GM23338 (cell line): ENCODE measurements around the gene TSKS. TPM values are rescaled to one million over a fixed set of nuclear protein-coding genes. Genes with fewer than 3 reads are reported as not detected.

Experiments
- ETS1 ChIP-seq: IDR thresholded peaks from 2 replicates; pipeline ENCODE4 v1.6.1; 2016; ENCODE audit warnings: antibody characterized with exemption
- JUNB ChIP-seq: IDR thresholded peaks from one replicate; pipeline ENCODE4 v1.6.1; 2016; ENCODE audit warnings: antibody characterized with exemption; ENCODE audit not compliant: unreplicated experiment
- NANOG ChIP-seq: IDR thresholded peaks from 2 replicates; pipeline ENCODE4 v1.6.1; 2016; ENCODE audit warnings: antibody characterized with exemption, borderline replicate concordance
- ZNF331 ChIP-seq: fragments of 250-450 bp; sonication (Bioruptor Pico); IDR thresholded peaks from 2 replicates; pipeline ENCODE4 v1.5.0; 2020; ENCODE audit warnings: low read depth, mild to moderate bottlenecking, moderate library complexity
- polyA plus RNA-seq: library from polyadenylated mRNA; unstranded; fragments of >200 nt; fragmentation: Nextera tagmentation; extraction: Ambion mirVana; gene quantifications from 2 replicates; pipeline ENCODE4 v1.2.1, GENCODE V29; 2016
- total RNA-seq: library from RNA; depleted of rRNA; stranded (reverse); fragments of >200 nt; shearing (Covaris generic); gene quantifications from 2 replicates; pipeline ENCODE4 v1.2.3, GENCODE V29; 2014
- TF ChIP-seq, protein P1 (sequence below): fragments of 250-450 bp; sonication (Bioruptor Pico); IDR thresholded peaks from 2 replicates; pipeline ENCODE4 v1.5.0; 2020; ENCODE audit warnings: mild to moderate bottlenecking, moderate library complexity
- TF ChIP-seq, protein P2 (sequence below): IDR thresholded peaks from one replicate; pipeline ENCODE4 v1.6.1; 2018; ENCODE audit warnings: antibody characterized with exemption; ENCODE audit not compliant: unreplicated experiment

Gene TSKS
- total and polyA plus RNA-seq, 2 experiments from 2014 or later: 0.99 TPM; not detected in 1

DNA sequence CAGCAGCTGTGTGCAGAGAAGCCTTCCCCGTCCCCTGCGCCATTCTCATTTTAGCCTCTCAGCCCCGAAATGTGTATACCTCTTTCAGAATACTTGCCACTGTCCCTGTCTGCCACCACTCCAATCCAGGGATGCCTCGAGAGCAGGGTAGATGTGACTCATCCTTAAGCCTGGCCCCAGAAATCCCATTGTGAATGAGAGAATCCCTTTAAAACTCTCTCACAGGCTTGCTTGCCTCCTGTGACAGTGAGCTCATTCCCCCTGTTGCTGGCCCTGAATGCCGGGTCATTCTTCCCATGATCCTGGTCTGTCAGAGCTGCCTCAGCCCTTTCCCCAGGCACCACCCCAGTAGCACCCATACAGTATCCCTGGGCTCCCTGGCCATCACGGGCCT lies 13.3 kb upstream of the TSKS start (continued):
- TF ChIP-seq, protein P1, sequence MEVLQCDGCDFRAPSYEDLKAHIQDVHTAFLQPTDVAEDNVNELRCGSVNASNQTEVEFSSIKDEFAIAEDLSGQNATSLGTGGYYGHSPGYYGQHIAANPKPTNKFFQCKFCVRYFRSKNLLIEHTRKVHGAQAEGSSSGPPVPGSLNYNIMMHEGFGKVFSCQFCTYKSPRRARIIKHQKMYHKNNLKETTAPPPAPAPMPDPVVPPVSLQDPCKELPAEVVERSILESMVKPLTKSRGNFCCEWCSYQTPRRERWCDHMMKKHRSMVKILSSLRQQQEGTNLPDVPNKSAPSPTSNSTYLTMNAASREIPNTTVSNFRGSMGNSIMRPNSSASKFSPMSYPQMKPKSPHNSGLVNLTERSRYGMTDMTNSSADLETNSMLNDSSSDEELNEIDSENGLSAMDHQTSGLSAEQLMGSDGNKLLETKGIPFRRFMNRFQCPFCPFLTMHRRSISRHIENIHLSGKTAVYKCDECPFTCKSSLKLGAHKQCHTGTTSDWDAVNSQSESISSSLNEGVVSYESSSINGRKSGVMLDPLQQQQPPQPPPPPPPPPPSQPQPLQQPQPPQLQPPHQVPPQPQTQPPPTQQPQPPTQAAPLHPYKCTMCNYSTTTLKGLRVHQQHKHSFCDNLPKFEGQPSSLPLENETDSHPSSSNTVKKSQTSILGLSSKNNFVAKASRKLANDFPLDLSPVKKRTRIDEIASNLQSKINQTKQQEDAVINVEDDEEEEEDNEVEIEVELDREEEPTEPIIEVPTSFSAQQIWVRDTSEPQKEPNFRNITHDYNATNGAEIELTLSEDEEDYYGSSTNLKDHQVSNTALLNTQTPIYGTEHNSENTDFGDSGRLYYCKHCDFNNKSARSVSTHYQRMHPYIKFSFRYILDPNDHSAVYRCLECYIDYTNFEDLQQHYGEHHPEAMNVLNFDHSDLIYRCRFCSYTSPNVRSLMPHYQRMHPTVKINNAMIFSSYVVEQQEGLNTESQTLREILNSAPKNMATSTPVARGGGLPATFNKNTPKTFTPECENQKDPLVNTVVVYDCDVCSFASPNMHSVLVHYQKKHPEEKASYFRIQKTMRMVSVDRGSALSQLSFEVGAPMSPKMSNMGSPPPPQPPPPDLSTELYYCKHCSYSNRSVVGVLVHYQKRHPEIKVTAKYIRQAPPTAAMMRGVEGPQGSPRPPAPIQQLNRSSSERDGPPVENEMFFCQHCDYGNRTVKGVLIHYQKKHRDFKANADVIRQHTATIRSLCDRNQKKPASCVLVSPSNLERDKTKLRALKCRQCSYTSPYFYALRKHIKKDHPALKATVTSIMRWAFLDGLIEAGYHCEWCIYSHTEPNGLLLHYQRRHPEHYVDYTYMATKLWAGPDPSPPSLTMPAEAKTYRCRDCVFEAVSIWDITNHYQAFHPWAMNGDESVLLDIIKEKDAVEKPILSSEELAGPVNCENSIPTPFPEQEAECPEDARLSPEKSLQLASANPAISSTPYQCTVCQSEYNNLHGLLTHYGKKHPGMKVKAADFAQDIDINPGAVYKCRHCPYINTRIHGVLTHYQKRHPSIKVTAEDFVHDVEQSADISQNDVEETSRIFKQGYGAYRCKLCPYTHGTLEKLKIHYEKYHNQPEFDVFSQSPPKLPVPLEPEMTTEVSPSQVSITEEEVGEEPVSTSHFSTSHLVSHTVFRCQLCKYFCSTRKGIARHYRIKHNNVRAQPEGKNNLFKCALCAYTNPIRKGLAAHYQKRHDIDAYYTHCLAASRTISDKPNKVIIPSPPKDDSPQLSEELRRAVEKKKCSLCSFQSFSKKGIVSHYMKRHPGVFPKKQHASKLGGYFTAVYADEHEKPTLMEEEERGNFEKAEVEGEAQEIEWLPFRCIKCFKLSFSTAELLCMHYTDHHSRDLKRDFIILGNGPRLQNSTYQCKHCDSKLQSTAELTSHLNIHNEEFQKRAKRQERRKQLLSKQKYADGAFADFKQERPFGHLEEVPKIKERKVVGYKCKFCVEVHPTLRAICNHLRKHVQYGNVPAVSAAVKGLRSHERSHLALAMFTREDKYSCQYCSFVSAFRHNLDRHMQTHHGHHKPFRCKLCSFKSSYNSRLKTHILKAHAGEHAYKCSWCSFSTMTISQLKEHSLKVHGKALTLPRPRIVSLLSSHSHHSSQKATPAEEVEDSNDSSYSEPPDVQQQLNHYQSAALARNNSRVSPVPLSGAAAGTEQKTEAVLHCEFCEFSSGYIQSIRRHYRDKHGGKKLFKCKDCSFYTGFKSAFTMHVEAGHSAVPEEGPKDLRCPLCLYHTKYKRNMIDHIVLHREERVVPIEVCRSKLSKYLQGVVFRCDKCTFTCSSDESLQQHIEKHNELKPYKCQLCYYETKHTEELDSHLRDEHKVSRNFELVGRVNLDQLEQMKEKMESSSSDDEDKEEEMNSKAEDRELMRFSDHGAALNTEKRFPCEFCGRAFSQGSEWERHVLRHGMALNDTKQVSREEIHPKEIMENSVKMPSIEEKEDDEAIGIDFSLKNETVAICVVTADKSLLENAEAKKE (CRISPR knock-in tag): no peak
- TF ChIP-seq ETS1 (no peak), JUNB (no peak), ZNF331 (CRISPR knock-in tag) (no peak), NANOG (no peak)
- TF ChIP-seq, protein P2, sequence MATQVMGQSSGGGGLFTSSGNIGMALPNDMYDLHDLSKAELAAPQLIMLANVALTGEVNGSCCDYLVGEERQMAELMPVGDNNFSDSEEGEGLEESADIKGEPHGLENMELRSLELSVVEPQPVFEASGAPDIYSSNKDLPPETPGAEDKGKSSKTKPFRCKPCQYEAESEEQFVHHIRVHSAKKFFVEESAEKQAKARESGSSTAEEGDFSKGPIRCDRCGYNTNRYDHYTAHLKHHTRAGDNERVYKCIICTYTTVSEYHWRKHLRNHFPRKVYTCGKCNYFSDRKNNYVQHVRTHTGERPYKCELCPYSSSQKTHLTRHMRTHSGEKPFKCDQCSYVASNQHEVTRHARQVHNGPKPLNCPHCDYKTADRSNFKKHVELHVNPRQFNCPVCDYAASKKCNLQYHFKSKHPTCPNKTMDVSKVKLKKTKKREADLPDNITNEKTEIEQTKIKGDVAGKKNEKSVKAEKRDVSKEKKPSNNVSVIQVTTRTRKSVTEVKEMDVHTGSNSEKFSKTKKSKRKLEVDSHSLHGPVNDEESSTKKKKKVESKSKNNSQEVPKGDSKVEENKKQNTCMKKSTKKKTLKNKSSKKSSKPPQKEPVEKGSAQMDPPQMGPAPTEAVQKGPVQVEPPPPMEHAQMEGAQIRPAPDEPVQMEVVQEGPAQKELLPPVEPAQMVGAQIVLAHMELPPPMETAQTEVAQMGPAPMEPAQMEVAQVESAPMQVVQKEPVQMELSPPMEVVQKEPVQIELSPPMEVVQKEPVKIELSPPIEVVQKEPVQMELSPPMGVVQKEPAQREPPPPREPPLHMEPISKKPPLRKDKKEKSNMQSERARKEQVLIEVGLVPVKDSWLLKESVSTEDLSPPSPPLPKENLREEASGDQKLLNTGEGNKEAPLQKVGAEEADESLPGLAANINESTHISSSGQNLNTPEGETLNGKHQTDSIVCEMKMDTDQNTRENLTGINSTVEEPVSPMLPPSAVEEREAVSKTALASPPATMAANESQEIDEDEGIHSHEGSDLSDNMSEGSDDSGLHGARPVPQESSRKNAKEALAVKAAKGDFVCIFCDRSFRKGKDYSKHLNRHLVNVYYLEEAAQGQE: no peak
